Natural killer cell (primary cell): ENCODE data around the gene THRB. TPM values are rescaled to one million over a fixed set of nuclear protein-coding genes. Genes with fewer than 3 reads are reported as not detected.

Experiments used
- ATAC-seq, 3 donors: fragments of 150-1000 bp in 2 of 3; fragments of 200-7000 bp in 1 of 3; cut with Tn5 transposase; 1 replicate in 1 of 3; 2 replicates in 2 of 3; pipeline ENCODE4 v1.10.0; 2021; ENCODE audit warnings: mild to moderate bottlenecking in 2 of 3, moderate library complexity in 2 of 3
- DNase-seq, 2 donors: peaks; one replicate each; pipeline versions ENCODE4 v3.0.0 to v3.0.0-alpha.2; 2013 to 2021; ENCODE audit warnings: mixed read lengths in 1 of 2
- H3K27ac ChIP-seq: one replicate; pipeline ENCODE4 v1.5.1; 2013; ENCODE audit warnings: mild to moderate bottlenecking, low read length
- H3K27me3 ChIP-seq: one replicate; pipeline ENCODE4 v1.6.1; 2013; ENCODE audit warnings: low read length; ENCODE audit not compliant: control insufficient read depth, insufficient read depth
- H3K36me3 ChIP-seq: one replicate; pipeline ENCODE4 v1.6.1; 2013; ENCODE audit warnings: low read length; ENCODE audit not compliant: control insufficient read depth, insufficient read depth
- H3K4me1 ChIP-seq: one replicate; pipeline ENCODE4 v1.6.1; 2013; ENCODE audit warnings: low read length; ENCODE audit not compliant: control insufficient read depth, insufficient read depth
- H3K4me3 ChIP-seq: one replicate; pipeline ENCODE4 v1.5.1; 2013; ENCODE audit warnings: low read length
- H3K9me3 ChIP-seq: one replicate; pipeline ENCODE4 v1.6.1; 2013; ENCODE audit warnings: low read length; ENCODE audit not compliant: control insufficient read depth, insufficient read depth
- H3K27ac Mint-ChIP-seq, 2 donors: one replicate each; pipeline ENCODE4 v1.8.0; 2022; ENCODE audit warnings: mild to moderate bottlenecking in 2 of 2, mixed read lengths in 2 of 2, moderate library complexity in 1 of 2
- H3K27me3 Mint-ChIP-seq, 2 donors: one replicate each; pipeline ENCODE4 v1.8.0; 2022; ENCODE audit warnings: low read depth in 2 of 2, mixed read lengths in 2 of 2
- H3K36me3 Mint-ChIP-seq: one replicate; pipeline ENCODE4 v1.8.0; 2022; ENCODE audit warnings: mixed read lengths
- H3K4me1 Mint-ChIP-seq, 2 donors: one replicate each; pipeline ENCODE4 v1.8.0; 2022; ENCODE audit warnings: mixed read lengths in 2 of 2
- H3K4me3 Mint-ChIP-seq: one replicate; pipeline ENCODE4 v1.8.0; 2022; ENCODE audit warnings: mild to moderate bottlenecking, moderate library complexity, mixed read lengths
- H3K9me3 Mint-ChIP-seq, 2 donors: one replicate each; pipeline ENCODE4 v1.8.0; 2022; ENCODE audit warnings: mixed read lengths in 2 of 2
- WGBS: methylation state at CpG from one replicate; pipeline ENCODE4 v1.1.7; 2013; ENCODE audit warnings: missing lambda C conversion rate; ENCODE audit not compliant: insufficient coverage; 5-methylcytosine and 5-hydroxymethylcytosine counted together
- intact Hi-C: fragments of 100-400 bp; cut with micrococcal nuclease; formaldehyde crosslinking; loops from one replicate; pipeline ENCODE4 v1.14.2; 2022
- total RNA-seq, 4 donors: library from RNA; stranded (reverse); fragments of 120-200 nt in 1 of 4; gene quantifications; one replicate each; pipeline versions ENCODE4 v1.2.3 to v1.2.4, GENCODE V29; 2013 to 2022
- TF ChIP-seq, protein P1 (sequence below): fragments of 200-600 bp; IDR thresholded peaks from one replicate; pipeline ENCODE4 v1.8.0; 2022; ENCODE audit warnings: antibody characterized with exemption

THRB gene
- total RNA-seq, result under 1 TPM in 1 of 3 donors, not detected in 2; 0.05 TPM
- 1.4 TPM for total RNA-seq (2013)

DNA sequence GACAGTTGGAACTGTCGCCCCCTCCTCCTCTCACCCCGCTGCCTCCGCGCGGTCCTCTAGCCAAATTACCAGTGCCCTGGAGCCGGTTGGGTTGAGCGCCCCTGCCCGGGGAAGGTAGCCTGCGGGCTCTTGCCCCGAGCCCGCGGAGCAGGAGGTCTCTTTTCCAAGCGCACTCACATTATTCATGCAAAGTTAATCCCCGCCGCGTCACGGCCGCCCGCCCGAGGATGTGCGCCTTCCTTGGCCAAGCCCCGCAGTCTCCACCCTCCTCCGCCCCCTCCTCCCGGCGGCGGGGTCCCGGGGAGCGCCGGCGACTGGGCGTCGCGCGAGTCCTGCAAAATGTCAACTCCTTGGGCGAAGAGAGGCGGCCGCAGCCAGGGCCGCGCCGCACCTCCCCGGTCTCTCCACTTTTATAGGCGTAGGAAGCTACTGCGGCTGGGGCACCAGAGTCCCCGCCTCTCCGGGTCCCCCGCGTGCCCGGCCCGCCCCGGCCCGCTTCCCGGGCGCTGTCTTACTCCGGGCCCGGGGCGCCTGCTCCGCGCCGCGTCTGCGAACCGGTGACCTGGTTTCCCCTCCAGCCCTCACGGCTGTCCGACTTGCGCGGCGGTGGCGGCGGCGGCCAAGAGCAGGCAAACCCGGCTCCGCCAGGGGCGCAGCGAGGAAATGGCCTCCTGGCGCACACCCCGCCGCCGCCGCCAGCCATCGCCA, at the start of gene THRB:
Gene THRB (minus strand): TSS at position 233 of the 708 bp plus-strand sequence.
- peak within 1 kb of the TSS; percentile 31 for H3K4me3 ChIP-seq
- Mint-ChIP-seq H3K9me3 (peaks cover 2% of the 10 kb centered on the region in 2 donors), H3K4me3 (peak within 1 kb of the TSS; percentile 40), H3K36me3 (no peaks in the 10 kb centered on the region), H3K27ac (no peak within 1 kb of the TSS), H3K4me1 (peaks cover 0 to 5% of the 10 kb centered on the region in 2 donors), H3K27me3 (peaks cover 37 to 42% of the 10 kb centered on the region in 2 donors)
- no peak within 1 kb of the TSS for H3K27ac ChIP-seq
- TF ChIP-seq, protein P1, sequence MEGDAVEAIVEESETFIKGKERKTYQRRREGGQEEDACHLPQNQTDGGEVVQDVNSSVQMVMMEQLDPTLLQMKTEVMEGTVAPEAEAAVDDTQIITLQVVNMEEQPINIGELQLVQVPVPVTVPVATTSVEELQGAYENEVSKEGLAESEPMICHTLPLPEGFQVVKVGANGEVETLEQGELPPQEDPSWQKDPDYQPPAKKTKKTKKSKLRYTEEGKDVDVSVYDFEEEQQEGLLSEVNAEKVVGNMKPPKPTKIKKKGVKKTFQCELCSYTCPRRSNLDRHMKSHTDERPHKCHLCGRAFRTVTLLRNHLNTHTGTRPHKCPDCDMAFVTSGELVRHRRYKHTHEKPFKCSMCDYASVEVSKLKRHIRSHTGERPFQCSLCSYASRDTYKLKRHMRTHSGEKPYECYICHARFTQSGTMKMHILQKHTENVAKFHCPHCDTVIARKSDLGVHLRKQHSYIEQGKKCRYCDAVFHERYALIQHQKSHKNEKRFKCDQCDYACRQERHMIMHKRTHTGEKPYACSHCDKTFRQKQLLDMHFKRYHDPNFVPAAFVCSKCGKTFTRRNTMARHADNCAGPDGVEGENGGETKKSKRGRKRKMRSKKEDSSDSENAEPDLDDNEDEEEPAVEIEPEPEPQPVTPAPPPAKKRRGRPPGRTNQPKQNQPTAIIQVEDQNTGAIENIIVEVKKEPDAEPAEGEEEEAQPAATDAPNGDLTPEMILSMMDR, result no peak
- no peaks in the 10 kb centered on the region for H3K9me3 ChIP-seq
- no peaks in the 10 kb centered on the region for H3K36me3 ChIP-seq
- H3K27me3 ChIP-seq, result peaks cover 23% of the 10 kb centered on the region
- ATAC-seq (no peak), DNase-seq (no peak)
- intact Hi-C loops, result no loop called here
- H3K4me1 ChIP-seq, result peaks cover 13% of the 10 kb centered on the region
- WGBS, result 1% methylated on average over 80 of the region's 80 CpGs

DNA sequence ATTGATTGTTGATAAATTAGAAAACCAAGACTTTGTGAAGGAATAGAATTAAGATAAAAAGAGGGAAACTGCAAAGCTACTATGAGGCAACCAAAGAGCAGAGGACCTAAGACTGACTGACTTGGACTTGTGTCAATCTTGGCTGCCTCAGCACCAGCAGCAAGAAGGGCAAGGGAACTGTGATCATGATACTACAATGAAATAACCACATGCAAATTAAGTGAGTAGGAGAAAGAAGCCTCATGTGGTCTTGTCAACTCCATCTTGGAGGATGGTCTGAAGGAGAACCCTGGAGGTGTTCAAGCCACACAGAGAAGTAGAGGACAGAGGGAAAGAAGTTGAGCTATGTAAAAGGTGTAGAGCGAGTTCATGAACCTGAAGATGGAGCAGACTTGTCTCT, 47.3 kb upstream of the THRB start:
- H3K36me3 Mint-ChIP-seq, result no peaks in the 10 kb centered on the region
- TF ChIP-seq, protein P1, result no peak

DNA sequence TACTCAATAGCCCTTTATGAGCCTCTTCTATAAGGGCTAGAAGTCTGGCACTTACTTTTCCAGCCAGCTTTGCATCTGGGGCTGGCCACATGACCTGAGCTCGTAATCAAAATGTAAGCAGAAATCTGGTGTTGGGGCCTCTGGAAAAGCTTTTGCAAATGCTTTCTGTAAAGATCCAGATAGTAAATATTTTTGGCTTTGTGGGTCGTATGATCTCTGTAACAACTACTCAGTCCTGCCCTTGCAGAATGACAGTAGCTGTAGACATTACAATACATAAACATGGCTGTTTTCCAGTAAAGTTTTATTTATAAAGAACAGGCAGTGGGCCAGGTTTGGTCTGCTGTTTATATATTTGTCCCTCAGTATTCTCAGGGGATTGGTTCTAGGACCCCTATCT, 46.2 kb upstream of the THRB start:
- H3K36me3 ChIP-seq, result no peaks in the 10 kb centered on the region
- ATAC-seq (no peak), DNase-seq (no peak)
- H3K9me3 ChIP-seq, result no peaks in the 10 kb centered on the region
- H3K27ac ChIP-seq, result no peak overlapping the region
- H3K27me3 ChIP-seq, result no peaks in the 10 kb centered on the region
- Mint-ChIP-seq H3K27me3 (no peaks in the 10 kb centered on the region), H3K4me3 (no peak overlapping the region), H3K9me3 (peaks cover 4 to 6% of the 10 kb centered on the region in 2 donors), H3K4me1 (no peaks in the 10 kb centered on the region), H3K27ac (no peak overlapping the region), H3K36me3 (no peaks in the 10 kb centered on the region)
- H3K4me1 ChIP-seq, result no peaks in the 10 kb centered on the region
- intact Hi-C loops, result no loop called here
- no peak overlapping the region for H3K4me3 ChIP-seq
- WGBS, result 83% methylated on average over 2 of the region's 2 CpGs
- TF ChIP-seq, protein P1, result no peak

More for the DNA sequence above, 47.3 kb upstream of the THRB start:
- no peak overlapping the region for H3K4me3 Mint-ChIP-seq
- no peaks in the 10 kb centered on the region for H3K27me3 Mint-ChIP-seq
- WGBS, result 100% methylated on average over 1 of the region's 1 CpG
- ATAC-seq (no peak), DNase-seq (no peak)
- Histone ChIP-seq H3K4me3 (no peak overlapping the region), H3K36me3 (no peaks in the 10 kb centered on the region), H3K27ac (no peak overlapping the region), H3K9me3 (no peaks in the 10 kb centered on the region), H3K27me3 (no peaks in the 10 kb centered on the region), H3K4me1 (no peaks in the 10 kb centered on the region)
- peaks cover 4 to 6% of the 10 kb centered on the region in 2 donors for H3K9me3 Mint-ChIP-seq
- intact Hi-C loops, result no loop called here
- H3K27ac Mint-ChIP-seq, result no peak overlapping the region
- H3K4me1 Mint-ChIP-seq, result no peaks in the 10 kb centered on the region

DNA sequence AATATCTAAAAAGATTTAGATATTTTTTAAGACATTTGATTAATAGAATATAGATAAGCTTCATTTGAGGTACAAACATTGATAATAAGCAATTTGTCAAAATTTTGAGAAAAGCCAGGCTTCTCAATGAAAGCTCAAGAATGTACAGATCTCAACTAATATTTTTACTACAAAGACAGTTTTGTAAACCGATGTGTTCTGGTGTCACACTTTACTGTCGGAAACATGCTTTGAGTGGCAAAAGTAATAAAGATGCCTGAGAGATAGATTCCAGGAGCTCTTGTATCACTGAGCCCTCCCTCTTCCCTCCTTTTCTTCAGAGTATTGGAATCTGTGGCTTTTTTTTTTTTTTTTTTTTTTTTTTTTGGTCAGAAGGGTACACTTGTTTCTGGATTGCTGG, 45.0 kb upstream of the THRB start:
- no peaks in the 10 kb centered on the region for H3K36me3 Mint-ChIP-seq
- H3K9me3 Mint-ChIP-seq, result peaks cover 4% of the 10 kb centered on the region in 2 donors
- H3K27me3 ChIP-seq, result no peaks in the 10 kb centered on the region
- WGBS, result 88% methylated on average over 2 of the region's 2 CpGs
- ATAC-seq (no peak), DNase-seq (no peak)
- H3K4me1 Mint-ChIP-seq, result no peaks in the 10 kb centered on the region
- H3K27ac Mint-ChIP-seq, result no peak overlapping the region
- H3K9me3 ChIP-seq, result no peaks in the 10 kb centered on the region
- intact Hi-C loops, result no loop called here
- no peak overlapping the region for H3K4me3 Mint-ChIP-seq
- TF ChIP-seq, protein P1, result no peak
- H3K27me3 Mint-ChIP-seq, result no peaks in the 10 kb centered on the region
- no peak overlapping the region for H3K27ac ChIP-seq
- H3K4me3 ChIP-seq, result no peak overlapping the region
- no peaks in the 10 kb centered on the region for H3K36me3 ChIP-seq
- H3K4me1 ChIP-seq, result no peaks in the 10 kb centered on the region
